ENCODE data around the gene ARHGEF17.

- no peak for TF ChIP-seq CTCF (IDR thresholded peaks at IDR 0.05; ENCODE audit: poor library complexity)
- TF ChIP-seq EZH2phosphoT487 (IDR thresholded peaks at IDR 0.05; ENCODE audit: low read depth, severe bottlenecking, unreplicated experiment): no peak
- TF ChIP-seq EZH2 (IDR thresholded peaks at IDR 0.05; ENCODE audit: borderline replicate concordance): no peak
These were observed 15.6 kb upstream of the ARHGEF17 start for GRCh38 chr11:73292525-73292894.
